ENCODE data around the gene STK32C. TPM values are rescaled to one million over a fixed set of nuclear protein-coding genes. Genes with fewer than 3 reads are reported as not detected.

The STK32C gene
- total RNA-seq, 1 donor from 2014 or later = 19.6 TPM

GRCh38 chr10:132328106-132328505, 20.4 kb upstream of the STK32C start:
- H3K36me3 Mint-ChIP-seq (ENCODE audit: low read depth) = peaks cover 26% of the 10 kb centered on the region
- no peak overlapping the region for H3K27ac Mint-ChIP-seq (ENCODE audit: unreplicated experiment)
- peaks cover 45% of the 10 kb centered on the region for H3K4me1 Mint-ChIP-seq
- no peaks in the 10 kb centered on the region for H3K9me3 Mint-ChIP-seq
- H3K27me3 Mint-ChIP-seq (ENCODE audit: low read depth) = no peaks in the 10 kb centered on the region
- peak overlapping the region; percentile 90 for H3K4me3 Mint-ChIP-seq
- no peak for TF ChIP-seq CTCF (conservative IDR thresholded peaks at IDR 0.05)
- no peak for DNase-seq (ENCODE audit: low read depth, low spot score)

GRCh38 chr10:132326925-132327324, 19.2 kb upstream of the STK32C start:
- H3K36me3 Mint-ChIP-seq (ENCODE audit: low read depth) = peaks cover 28% of the 10 kb centered on the region
- DNase-seq (ENCODE audit: low read depth, low spot score) = no peak
- peaks cover 37% of the 10 kb centered on the region for H3K4me1 Mint-ChIP-seq
- H3K27ac Mint-ChIP-seq (ENCODE audit: unreplicated experiment) = no peak overlapping the region
- H3K4me3 Mint-ChIP-seq = peak overlapping the region; percentile 14
- H3K27me3 Mint-ChIP-seq (ENCODE audit: low read depth) = no peaks in the 10 kb centered on the region
- TF ChIP-seq CTCF (conservative IDR thresholded peaks at IDR 0.05) = no peak
- no peaks in the 10 kb centered on the region for H3K9me3 Mint-ChIP-seq

- Mint-ChIP-seq H3K4me1 (peaks cover 35% of the 10 kb centered on the region), H3K36me3 (ENCODE audit: low read depth) (peaks cover 28% of the 10 kb centered on the region), H3K9me3 (no peaks in the 10 kb centered on the region), H3K4me3 (peak overlapping the region; percentile 14), H3K27me3 (ENCODE audit: low read depth) (no peaks in the 10 kb centered on the region), H3K27ac (ENCODE audit: unreplicated experiment) (no peak overlapping the region)
- TF ChIP-seq CTCF (conservative IDR thresholded peaks at IDR 0.05) = no peak
- no peak for DNase-seq (ENCODE audit: low read depth, low spot score)
These were observed 18.7 kb upstream of the STK32C start for GRCh38 chr10:132326344-132326889.

GRCh38 chr10:132324186-132324585, 16.4 kb upstream of the STK32C start:
- TF ChIP-seq CTCF (conservative IDR thresholded peaks at IDR 0.05) = no peak
- Mint-ChIP-seq H3K4me3 (peak overlapping the region; percentile 50), H3K4me1 (peaks cover 18% of the 10 kb centered on the region), H3K27me3 (ENCODE audit: low read depth) (no peaks in the 10 kb centered on the region), H3K27ac (ENCODE audit: unreplicated experiment) (no peak overlapping the region), H3K36me3 (ENCODE audit: low read depth) (peaks cover 28% of the 10 kb centered on the region), H3K9me3 (no peaks in the 10 kb centered on the region)
- no peak for DNase-seq (ENCODE audit: low read depth, low spot score)

- H3K27ac Mint-ChIP-seq (ENCODE audit: unreplicated experiment) = no peak overlapping the region
- H3K9me3 Mint-ChIP-seq = no peaks in the 10 kb centered on the region
- no peak for DNase-seq (ENCODE audit: low read depth, low spot score)
- H3K36me3 Mint-ChIP-seq (ENCODE audit: low read depth) = peaks cover 22% of the 10 kb centered on the region
- no peak overlapping the region for H3K4me3 Mint-ChIP-seq
- no peaks in the 10 kb centered on the region for H3K27me3 Mint-ChIP-seq (ENCODE audit: low read depth)
- peaks cover 5% of the 10 kb centered on the region for H3K4me1 Mint-ChIP-seq
- TF ChIP-seq CTCF (conservative IDR thresholded peaks at IDR 0.05) = no peak
These were observed 14.9 kb upstream of the STK32C start for GRCh38 chr10:132322586-132323048.

Measured in neural crest cell (in vitro differentiated cells).